Ishikawa (cell line): ENCODE measurements around the gene CSAD.

Experiments
- CEBPB ChIP-seq: IDR thresholded peaks from 2 replicates; pipeline ENCODE4 v1.6.1; 2012
- CREB1 ChIP-seq: IDR thresholded peaks from 2 replicates; pipeline ENCODE4 v1.6.1; 2012; ENCODE audit warnings: low read depth
- EGR1 ChIP-seq: IDR thresholded peaks from 2 replicates; pipeline ENCODE4 v1.6.1; 2012
- EP300 ChIP-seq: IDR thresholded peaks from 2 replicates; pipeline ENCODE4 v1.6.1; 2012; ENCODE audit warnings: borderline replicate concordance
- FOXM1 ChIP-seq: IDR thresholded peaks from 2 replicates; pipeline ENCODE4 v1.6.1; 2012; ENCODE audit warnings: low read depth, borderline replicate concordance
- MAX ChIP-seq: IDR thresholded peaks from 2 replicates; pipeline ENCODE4 v1.6.1; 2012
- NFIC ChIP-seq: IDR thresholded peaks from 2 replicates; pipeline ENCODE4 v1.6.1; 2012
- RAD21 ChIP-seq: IDR thresholded peaks from 2 replicates; pipeline ENCODE4 v1.6.1; 2012; ENCODE audit warnings: low read depth
- REST ChIP-seq: IDR thresholded peaks from 2 replicates; pipeline ENCODE4 v1.6.1; 2012; ENCODE audit warnings: low read depth, mild to moderate bottlenecking
- TAF1 ChIP-seq: IDR thresholded peaks from 2 replicates; pipeline ENCODE4 v1.6.1; 2012; ENCODE audit warnings: low read depth, mild to moderate bottlenecking
- TCF12 ChIP-seq: IDR thresholded peaks from 2 replicates; pipeline ENCODE4 v1.6.1; 2012; ENCODE audit warnings: low read depth
- TEAD4 ChIP-seq: IDR thresholded peaks from 2 replicates; pipeline ENCODE4 v1.6.1; 2012
- USF1 ChIP-seq: IDR thresholded peaks from 2 replicates; pipeline ENCODE4 v1.6.1; 2012
- YY1 ChIP-seq: IDR thresholded peaks from 2 replicates; pipeline ENCODE4 v1.6.1; 2012; ENCODE audit warnings: low read depth
- ZBTB7A ChIP-seq: IDR thresholded peaks from 2 replicates; pipeline ENCODE4 v1.6.1; 2012; ENCODE audit warnings: low read depth

The CSAD gene

GRCh38 chr12:53201639-53202038 lies 20.9 kb upstream of the CSAD start:
- TF ChIP-seq CREB1 (no peak), EGR1 (no peak), CEBPB (no peak), MAX (no peak), ZBTB7A (no peak)

- TF ChIP-seq TCF12 (no peak), TAF1 (no peak), NFIC (no peak), RAD21 (no peak), CREB1 (no peak), EP300 (no peak), TEAD4 (no peak), MAX (no peak), ZBTB7A (no peak), FOXM1 (no peak), CEBPB (no peak), YY1 (no peak), EGR1 (no peak), USF1 (no peak), REST (no peak)
These were observed 20.4 kb upstream of the CSAD start for GRCh38 chr12:53201177-53201541.

- TF ChIP-seq EP300 (no peak), TEAD4 (no peak), NFIC (no peak), TAF1 (no peak), MAX (no peak), YY1 (no peak), CREB1 (no peak)
These were observed 19.9 kb upstream of the CSAD start for GRCh38 chr12:53200458-53201176.

GRCh38 chr12:53200107-53200457 lies 19.4 kb upstream of the CSAD start:
- no peak for TF ChIP-seq RAD21
- TF ChIP-seq TEAD4, result no peak
- no peak for TF ChIP-seq FOXM1
- TF ChIP-seq CEBPB, result no peak
- no peak for TF ChIP-seq USF1
- TF ChIP-seq TAF1, result no peak
- no peak for TF ChIP-seq CREB1
- no peak for TF ChIP-seq ZBTB7A
- no peak for TF ChIP-seq REST
- TF ChIP-seq MAX, result no peak

- TF ChIP-seq TAF1 (no peak), ZBTB7A (no peak)
These were observed 19.0 kb upstream of the CSAD start for GRCh38 chr12:53199700-53200099.

GRCh38 chr12:53198486-53199110 lies 17.9 kb upstream of the CSAD start:
- no peak for TF ChIP-seq TEAD4
- TF ChIP-seq NFIC, result no peak
- no peak for TF ChIP-seq TCF12
- no peak for TF ChIP-seq CREB1
- no peak for TF ChIP-seq EP300
- TF ChIP-seq MAX, result no peak
- TF ChIP-seq FOXM1, result no peak
- TF ChIP-seq USF1, result no peak
- TF ChIP-seq ZBTB7A, result no peak
- TF ChIP-seq YY1, result no peak
- no peak for TF ChIP-seq EGR1
- TF ChIP-seq CEBPB, result no peak
- TF ChIP-seq RAD21, result no peak
